ENCODE data around the gene SCARB2. TPM values are rescaled to one million over a fixed set of nuclear protein-coding genes. Genes with fewer than 3 reads are reported as not detected.
A peak's percentile ranks its signal among the peaks of the same experiment; 100 is the strongest.

The SCARB2 gene
- total RNA-seq, 2 experiments from 2014 or later, result 34.4 to 36.0 TPM

- no peak overlapping the region for H3K4me3 ChIP-seq (ENCODE audit: low read length)
- H3K4me3 Mint-ChIP-seq, result no peak overlapping the region
- no peaks in the 10 kb centered on the region for H3K27me3 ChIP-seq (ENCODE audit: control insufficient read depth in 1 of 2, insufficient read depth in 2 of 2, low read length in 2 of 2)
- H3K36me3 Mint-ChIP-seq (ENCODE audit: low read depth), result peaks cover 8% of the 10 kb centered on the region
- ATAC-seq (ENCODE audit: poor library complexity), result no peak
- H3K27ac ChIP-seq (ENCODE audit: low read depth in 1 of 2, low read length in 2 of 2), result no peak overlapping the region
- no peak overlapping the region for H3K27ac Mint-ChIP-seq
- no peaks in the 10 kb centered on the region for H3K36me3 ChIP-seq (ENCODE audit: insufficient read depth, low read length)
- H3K27me3 Mint-ChIP-seq, result no peaks in the 10 kb centered on the region
- peaks cover 29% of the 10 kb centered on the region for H3K4me1 ChIP-seq (ENCODE audit: insufficient read depth, low read length)
- intact Hi-C loops (cut with DNase I, micrococcal nuclease), result loop anchor here in 1 of 2 experiments (10.0 kb wide), 3 partner anchors 582 to 858 kb away; partner anchors contain the start of genes CCNI and CDKL2
- no peaks in the 10 kb centered on the region for H3K9me3 ChIP-seq (ENCODE audit: control insufficient read depth in 1 of 2, insufficient read depth in 1 of 2, low read length in 2 of 2)
- ChIA-PET POLR2A (no interaction called here), CTCF (no interaction called here)
- no peak for DNase-seq
- peaks cover 24% of the 10 kb centered on the region for H3K4me1 Mint-ChIP-seq (ENCODE audit: low read depth)
- H3K9me3 Mint-ChIP-seq, result no peaks in the 10 kb centered on the region
- TF ChIP-seq, protein P1, sequence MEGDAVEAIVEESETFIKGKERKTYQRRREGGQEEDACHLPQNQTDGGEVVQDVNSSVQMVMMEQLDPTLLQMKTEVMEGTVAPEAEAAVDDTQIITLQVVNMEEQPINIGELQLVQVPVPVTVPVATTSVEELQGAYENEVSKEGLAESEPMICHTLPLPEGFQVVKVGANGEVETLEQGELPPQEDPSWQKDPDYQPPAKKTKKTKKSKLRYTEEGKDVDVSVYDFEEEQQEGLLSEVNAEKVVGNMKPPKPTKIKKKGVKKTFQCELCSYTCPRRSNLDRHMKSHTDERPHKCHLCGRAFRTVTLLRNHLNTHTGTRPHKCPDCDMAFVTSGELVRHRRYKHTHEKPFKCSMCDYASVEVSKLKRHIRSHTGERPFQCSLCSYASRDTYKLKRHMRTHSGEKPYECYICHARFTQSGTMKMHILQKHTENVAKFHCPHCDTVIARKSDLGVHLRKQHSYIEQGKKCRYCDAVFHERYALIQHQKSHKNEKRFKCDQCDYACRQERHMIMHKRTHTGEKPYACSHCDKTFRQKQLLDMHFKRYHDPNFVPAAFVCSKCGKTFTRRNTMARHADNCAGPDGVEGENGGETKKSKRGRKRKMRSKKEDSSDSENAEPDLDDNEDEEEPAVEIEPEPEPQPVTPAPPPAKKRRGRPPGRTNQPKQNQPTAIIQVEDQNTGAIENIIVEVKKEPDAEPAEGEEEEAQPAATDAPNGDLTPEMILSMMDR (IDR thresholded peaks at IDR 0.05), result no peak
Measured at GRCh38 chr4:76216975-76217814, 3.6 kb upstream of the SCARB2 start.

- Mint-ChIP-seq H3K27me3 (no peaks in the 10 kb centered on the region), H3K27ac (peak overlapping the region; percentile 21), H3K4me1 (ENCODE audit: low read depth) (peaks cover 31% of the 10 kb centered on the region), H3K36me3 (ENCODE audit: low read depth) (peaks cover 8% of the 10 kb centered on the region), H3K9me3 (no peaks in the 10 kb centered on the region), H3K4me3 (peak overlapping the region; percentile 57)
- no peak for ATAC-seq (ENCODE audit: poor library complexity)
- H3K4me3 ChIP-seq (ENCODE audit: low read length), result no peak overlapping the region
- TF ChIP-seq, protein P1 (IDR thresholded peaks at IDR 0.05), result no peak
- no peaks in the 10 kb centered on the region for H3K27me3 ChIP-seq (ENCODE audit: control insufficient read depth in 1 of 2, insufficient read depth in 2 of 2, low read length in 2 of 2)
- H3K4me1 ChIP-seq (ENCODE audit: insufficient read depth, low read length), result peaks cover 35% of the 10 kb centered on the region
- H3K9me3 ChIP-seq (ENCODE audit: control insufficient read depth in 1 of 2, insufficient read depth in 1 of 2, low read length in 2 of 2), result no peaks in the 10 kb centered on the region
- no peak for DNase-seq
- CTCF ChIA-PET, result interaction anchor here (1.2 kb wide), 1 partner anchor 37 kb away, joined by 3 read pairs; no protein-coding TSS in a partner anchor
- no peak overlapping the region for H3K27ac ChIP-seq (ENCODE audit: low read depth in 1 of 2, low read length in 2 of 2)
- POLR2A ChIA-PET, result no interaction called here
- intact Hi-C loops (cut with DNase I, micrococcal nuclease), result loop anchor here in 1 of 2 experiments (10.0 kb wide), 3 partner anchors 582 to 858 kb away; partner anchors contain the start of genes CCNI and CDKL2
- H3K36me3 ChIP-seq (ENCODE audit: insufficient read depth, low read length), result no peaks in the 10 kb centered on the region
Measured at GRCh38 chr4:76216524-76216923, 2.9 kb upstream of the SCARB2 start.

DNA sequence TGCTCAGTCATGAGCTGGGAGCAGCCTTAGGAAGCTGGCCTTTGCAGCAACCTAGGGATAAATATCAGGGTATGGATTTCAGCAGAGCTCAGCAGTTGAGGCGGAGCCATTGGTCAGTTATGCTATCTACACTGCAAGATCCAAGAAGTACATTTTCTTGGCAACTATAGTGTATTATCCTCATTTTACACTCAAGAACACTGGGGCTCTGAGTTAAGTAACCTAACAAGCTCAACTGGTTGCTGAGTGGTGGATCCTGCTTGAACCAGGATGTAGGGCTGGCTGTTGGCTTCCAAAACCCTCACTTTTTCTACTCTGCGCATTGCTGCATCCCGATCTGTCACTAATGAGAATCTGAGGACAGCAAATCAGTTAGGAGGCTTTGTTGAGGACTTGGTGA lies 1.5 kb upstream of the SCARB2 start:
- Histone ChIP-seq H3K4me3 (ENCODE audit: low read length) (no peak overlapping the region), H3K27me3 (ENCODE audit: control insufficient read depth in 1 of 2, insufficient read depth in 2 of 2, low read length in 2 of 2) (no peaks in the 10 kb centered on the region), H3K9me3 (ENCODE audit: control insufficient read depth in 1 of 2, insufficient read depth in 1 of 2, low read length in 2 of 2) (no peaks in the 10 kb centered on the region), H3K27ac (ENCODE audit: low read depth in 1 of 2, low read length in 2 of 2) (peak overlapping the region in 1 of 2 donors; percentile 82), H3K4me1 (ENCODE audit: insufficient read depth, low read length) (peaks cover 38% of the 10 kb centered on the region), H3K36me3 (ENCODE audit: insufficient read depth, low read length) (no peaks in the 10 kb centered on the region)
- no peak for ATAC-seq (ENCODE audit: poor library complexity)
- Mint-ChIP-seq H3K27me3 (no peaks in the 10 kb centered on the region), H3K4me3 (peak overlapping the region; percentile 47), H3K36me3 (ENCODE audit: low read depth) (peaks cover 8% of the 10 kb centered on the region), H3K4me1 (ENCODE audit: low read depth) (peaks cover 45% of the 10 kb centered on the region), H3K27ac (peak overlapping the region; percentile 81), H3K9me3 (no peaks in the 10 kb centered on the region)
- CTCF ChIA-PET, result no interaction called here
- TF ChIP-seq, protein P1 (IDR thresholded peaks at IDR 0.05), result no peak
- intact Hi-C loops (cut with DNase I, micrococcal nuclease), result loop anchor here in 1 of 2 experiments (10.0 kb wide), 3 partner anchors 580 to 860 kb away; partner anchors contain the start of genes CCNI and CDKL2
- DNase-seq, result no peak
- POLR2A ChIA-PET, result interaction anchor here (0.8 kb wide), 1 partner anchor 34 kb away, joined by 4 read pairs; no protein-coding TSS in a partner anchor

Data from CD4-positive, alpha-beta T cell (primary cell).